Nephron progenitor cell (in vitro differentiated cells): ENCODE data around the gene UVRAG.

Experiments
- DNase-seq: peaks from one replicate; pipeline ENCODE4 v3.0.0; 2021
- H3K27ac Mint-ChIP-seq: 2 replicates; pipeline ENCODE4 v1.8.0; 2021; ENCODE audit warnings: mild to moderate bottlenecking, moderate library complexity, mixed read lengths
- H3K27me3 Mint-ChIP-seq: 2 replicates; pipeline ENCODE4 v1.8.0; 2021; ENCODE audit warnings: mild to moderate bottlenecking, low read depth, mixed read lengths; ENCODE audit not compliant: poor library complexity
- H3K36me3 Mint-ChIP-seq: 2 replicates; pipeline ENCODE4 v1.8.0; 2021; ENCODE audit warnings: low read depth, mixed read lengths
- H3K4me1 Mint-ChIP-seq: 2 replicates; pipeline ENCODE4 v1.8.0; 2021; ENCODE audit warnings: mixed read lengths
- H3K4me3 Mint-ChIP-seq: 2 replicates; pipeline ENCODE4 v1.8.0; 2021; ENCODE audit warnings: mild to moderate bottlenecking, moderate library complexity, mixed read lengths
- H3K9me3 Mint-ChIP-seq: 2 replicates; pipeline ENCODE4 v1.8.0; 2021; ENCODE audit warnings: mild to moderate bottlenecking, moderate library complexity, mixed read lengths
- TF ChIP-seq, protein P1 (sequence below): fragments of 200-600 bp; sonication (generic); IDR thresholded peaks from 2 replicates; pipeline ENCODE4 v1.5.0; 2021; ENCODE audit warnings: antibody characterized with exemption

UVRAG gene

DNA sequence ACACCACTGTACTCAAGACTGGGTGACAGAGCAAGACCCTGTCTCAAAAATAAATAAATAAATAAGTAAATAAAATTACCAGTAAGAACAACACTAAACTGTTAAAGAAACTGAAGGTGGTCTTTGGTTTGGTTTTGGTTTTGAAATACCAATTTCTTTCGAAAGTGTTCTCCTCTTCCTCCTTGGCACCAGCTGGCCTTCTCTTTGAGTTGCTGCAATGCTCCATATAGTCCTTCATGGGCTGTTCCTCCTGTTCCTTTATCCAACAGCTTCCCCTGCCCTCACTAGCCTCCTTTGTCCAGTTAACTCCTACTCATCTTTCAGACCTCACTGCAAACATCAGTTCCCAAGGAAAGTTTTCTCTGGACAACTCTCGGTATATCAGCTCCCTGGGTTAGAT, 5.0 kb upstream of the UVRAG start:
- H3K27ac Mint-ChIP-seq = peak overlapping the region; percentile 47
- no peaks in the 10 kb centered on the region for H3K9me3 Mint-ChIP-seq
- no peak for DNase-seq
- H3K4me3 Mint-ChIP-seq = no peak overlapping the region
- H3K36me3 Mint-ChIP-seq = no peaks in the 10 kb centered on the region
- H3K27me3 Mint-ChIP-seq = peaks cover 6% of the 10 kb centered on the region
- H3K4me1 Mint-ChIP-seq = peaks cover 19% of the 10 kb centered on the region
- TF ChIP-seq, protein P1, sequence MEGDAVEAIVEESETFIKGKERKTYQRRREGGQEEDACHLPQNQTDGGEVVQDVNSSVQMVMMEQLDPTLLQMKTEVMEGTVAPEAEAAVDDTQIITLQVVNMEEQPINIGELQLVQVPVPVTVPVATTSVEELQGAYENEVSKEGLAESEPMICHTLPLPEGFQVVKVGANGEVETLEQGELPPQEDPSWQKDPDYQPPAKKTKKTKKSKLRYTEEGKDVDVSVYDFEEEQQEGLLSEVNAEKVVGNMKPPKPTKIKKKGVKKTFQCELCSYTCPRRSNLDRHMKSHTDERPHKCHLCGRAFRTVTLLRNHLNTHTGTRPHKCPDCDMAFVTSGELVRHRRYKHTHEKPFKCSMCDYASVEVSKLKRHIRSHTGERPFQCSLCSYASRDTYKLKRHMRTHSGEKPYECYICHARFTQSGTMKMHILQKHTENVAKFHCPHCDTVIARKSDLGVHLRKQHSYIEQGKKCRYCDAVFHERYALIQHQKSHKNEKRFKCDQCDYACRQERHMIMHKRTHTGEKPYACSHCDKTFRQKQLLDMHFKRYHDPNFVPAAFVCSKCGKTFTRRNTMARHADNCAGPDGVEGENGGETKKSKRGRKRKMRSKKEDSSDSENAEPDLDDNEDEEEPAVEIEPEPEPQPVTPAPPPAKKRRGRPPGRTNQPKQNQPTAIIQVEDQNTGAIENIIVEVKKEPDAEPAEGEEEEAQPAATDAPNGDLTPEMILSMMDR = no peak

DNA sequence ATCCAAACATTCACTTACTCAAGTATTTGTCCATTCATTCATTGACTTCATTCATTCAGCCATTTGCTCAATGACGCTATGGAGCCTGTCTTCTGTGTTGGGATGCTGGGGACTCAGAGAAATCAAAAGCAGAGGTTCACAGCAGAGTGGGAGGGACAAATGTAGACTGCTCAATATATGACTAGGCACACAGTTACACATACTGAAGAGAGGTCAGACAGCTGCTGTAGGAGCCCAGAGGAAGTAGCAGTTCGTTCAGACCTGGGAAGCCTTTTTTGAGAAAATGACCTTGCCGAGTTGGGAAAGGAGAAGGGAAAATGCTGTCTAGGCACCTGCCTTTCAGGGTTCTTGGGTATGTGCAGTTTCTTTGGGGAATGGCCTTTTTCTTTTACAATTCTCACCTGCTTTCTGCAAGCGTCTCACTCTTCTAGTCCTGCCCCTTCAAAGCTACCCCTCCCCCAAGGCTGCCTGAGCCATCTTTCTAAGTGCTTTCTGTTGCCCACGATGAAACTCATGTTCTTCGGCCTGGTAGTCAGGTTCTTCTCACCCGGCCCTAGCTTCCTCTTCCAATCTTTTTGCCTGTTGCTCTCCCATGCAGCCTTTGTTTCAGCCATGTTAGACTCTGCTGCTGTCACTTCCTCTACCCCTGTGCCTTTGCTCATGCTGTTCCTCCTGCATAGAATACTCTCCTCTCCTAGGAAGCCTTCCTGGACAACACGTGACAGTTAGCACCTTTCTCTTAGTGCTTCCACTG, 4.2 kb upstream of the UVRAG start:
- Mint-ChIP-seq H3K36me3 (no peaks in the 10 kb centered on the region), H3K9me3 (no peaks in the 10 kb centered on the region), H3K4me1 (peaks cover 19% of the 10 kb centered on the region), H3K27me3 (peaks cover 3% of the 10 kb centered on the region), H3K4me3 (no peak overlapping the region), H3K27ac (no peak overlapping the region)
- DNase-seq = no peak
- TF ChIP-seq, protein P1 = no peak

DNA sequence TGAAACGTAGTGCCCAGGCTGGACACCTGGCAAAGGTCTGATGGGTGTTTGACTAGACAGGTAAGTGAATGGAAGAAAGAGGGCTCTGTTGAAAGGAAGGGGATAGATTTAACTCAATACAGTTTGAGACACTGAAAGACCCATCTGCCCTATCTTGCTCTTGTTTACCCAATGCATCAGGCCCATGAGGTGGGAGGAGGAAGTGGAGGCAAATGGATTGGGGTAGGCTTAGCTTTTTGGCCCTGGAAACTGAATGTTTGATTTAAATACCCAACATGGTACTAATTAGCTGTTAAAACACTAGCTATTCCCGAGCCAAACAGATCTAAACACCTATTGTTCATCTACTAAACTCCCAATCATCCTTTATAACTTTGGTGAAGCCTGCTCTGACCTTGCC, 3.5 kb upstream of the UVRAG start:
- Mint-ChIP-seq H3K9me3 (no peaks in the 10 kb centered on the region), H3K36me3 (no peaks in the 10 kb centered on the region), H3K4me1 (peaks cover 19% of the 10 kb centered on the region), H3K27me3 (peaks cover 3% of the 10 kb centered on the region), H3K4me3 (no peak overlapping the region), H3K27ac (no peak overlapping the region)
- TF ChIP-seq, protein P1 = no peak
- DNase-seq = no peak

DNA sequence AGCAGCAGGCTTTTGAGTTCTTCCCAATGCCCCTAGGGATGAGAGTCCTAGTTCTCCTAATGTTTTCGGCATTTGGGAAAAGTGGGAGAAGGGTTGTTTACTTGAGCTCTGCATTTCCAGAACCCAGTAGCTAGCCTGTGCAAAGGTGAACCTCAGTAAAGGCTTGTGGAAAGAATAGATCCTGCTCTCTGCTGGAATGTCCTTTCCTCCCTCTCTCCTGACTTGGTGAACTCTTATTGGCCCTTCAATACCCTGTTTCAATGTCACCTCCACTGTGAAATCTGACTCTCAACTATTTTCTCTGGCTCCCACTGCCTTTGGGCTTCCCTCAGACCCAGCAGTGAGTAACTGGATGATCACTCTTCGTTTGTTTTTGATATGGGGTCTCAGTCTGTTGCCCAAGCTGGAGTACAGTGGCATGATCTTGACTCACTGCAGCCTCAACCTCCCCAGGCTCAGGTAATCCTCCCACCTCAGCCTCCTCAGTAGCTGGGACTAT, 2.4 kb upstream of the UVRAG start:
- Mint-ChIP-seq H3K9me3 (no peaks in the 10 kb centered on the region), H3K27me3 (peaks cover 3% of the 10 kb centered on the region), H3K4me1 (peaks cover 19% of the 10 kb centered on the region), H3K4me3 (peak overlapping the region; percentile 1), H3K27ac (peak overlapping the region; percentile 78), H3K36me3 (no peaks in the 10 kb centered on the region)
- peak; percentile 16 for DNase-seq
- TF ChIP-seq, protein P1 = no peak

DNA sequence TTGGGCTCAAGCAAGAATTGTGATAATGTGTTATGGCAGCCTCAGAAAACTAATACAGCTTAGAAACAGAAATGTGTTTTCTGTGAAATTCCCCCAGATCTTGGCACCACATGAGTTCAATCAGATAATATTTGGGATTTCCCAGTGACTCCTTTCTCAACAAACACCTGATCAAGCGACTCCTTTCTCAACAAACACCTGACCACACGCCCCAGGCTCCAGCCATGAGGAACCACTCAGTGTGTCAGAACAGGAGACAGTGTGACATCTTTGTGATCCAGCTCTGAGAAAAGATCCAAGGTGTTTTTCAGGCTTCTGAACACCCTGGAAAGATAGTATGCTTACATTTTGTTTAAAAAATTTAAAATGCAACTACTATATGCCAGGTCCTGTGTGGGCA, 1.9 kb upstream of the UVRAG start:
- TF ChIP-seq, protein P1 = no peak
- H3K27me3 Mint-ChIP-seq = peaks cover 3% of the 10 kb centered on the region

DNA sequence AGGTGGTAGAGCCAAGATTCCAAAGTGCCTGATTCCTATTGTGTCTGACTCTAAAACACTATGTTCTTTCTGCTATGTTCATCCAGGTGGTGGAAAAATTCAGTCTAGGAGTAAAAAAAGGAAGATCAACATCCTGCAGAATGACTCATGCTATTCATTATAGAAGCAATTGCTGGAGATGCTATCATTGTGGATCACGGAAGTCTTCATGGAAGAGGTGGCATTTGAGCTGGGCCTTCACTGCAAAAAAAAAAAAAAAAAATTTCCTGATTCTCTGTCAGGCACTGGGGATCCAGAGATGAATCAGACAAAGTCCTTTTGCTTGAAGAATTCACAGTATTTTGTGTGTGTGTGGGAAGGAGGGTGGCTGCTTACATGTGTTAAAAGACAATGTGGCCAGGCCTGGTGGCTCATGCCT, 1.4 kb upstream of the UVRAG start:
- H3K27me3 Mint-ChIP-seq = no peaks in the 10 kb centered on the region
- H3K27ac Mint-ChIP-seq = no peak overlapping the region
- H3K4me3 Mint-ChIP-seq = peak overlapping the region; percentile 92
- no peaks in the 10 kb centered on the region for H3K36me3 Mint-ChIP-seq
- DNase-seq = no peak
- TF ChIP-seq, protein P1 = no peak
- no peaks in the 10 kb centered on the region for H3K9me3 Mint-ChIP-seq
- peaks cover 19% of the 10 kb centered on the region for H3K4me1 Mint-ChIP-seq

More for the DNA sequence above, 1.9 kb upstream of the UVRAG start:
- peak overlapping the region; percentile 70 for H3K27ac Mint-ChIP-seq
- no peaks in the 10 kb centered on the region for H3K9me3 Mint-ChIP-seq
- peak overlapping the region; percentile 92 for H3K4me3 Mint-ChIP-seq
- H3K4me1 Mint-ChIP-seq = peaks cover 19% of the 10 kb centered on the region
- DNase-seq = no peak
- H3K36me3 Mint-ChIP-seq = no peaks in the 10 kb centered on the region
